ENCODE measurements around the gene PEX13.
"Not testable (repeated sequence)": the region's sequence is repeated elsewhere in the genome, so short reads cannot be mapped to it uniquely, and the experiment has no call there.

PEX13 gene

DNA sequence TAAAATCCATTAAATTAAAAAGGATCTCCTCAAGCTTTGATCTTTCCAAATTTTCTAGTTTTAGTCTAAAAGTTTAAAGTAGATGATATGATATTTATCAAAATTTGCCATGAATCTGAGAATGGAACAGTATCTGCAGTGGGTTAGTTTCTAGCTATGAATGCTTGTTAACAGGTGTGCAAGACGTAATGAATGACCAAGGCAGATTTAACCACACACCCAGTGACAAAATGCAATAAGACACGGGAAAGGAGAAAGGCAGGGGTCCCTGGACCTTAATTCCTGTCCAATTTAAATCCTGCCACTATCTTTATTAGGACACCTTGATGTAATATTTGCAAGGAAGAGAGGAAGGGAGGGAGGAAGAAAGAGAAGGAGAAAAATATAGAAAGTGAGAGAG, 30.5 kb upstream of the PEX13 start:
- Histone ChIP-seq H3K4me1 (no peaks in the 10 kb centered on the region), H3K27me3 (no peaks in the 10 kb centered on the region), H3K36me3 (no peaks in the 10 kb centered on the region), H3K9me3 (no peaks in the 10 kb centered on the region), H3K4me3 (ENCODE audit: low read depth, low read length) (no peak overlapping the region)
- TF ChIP-seq, protein P1, sequence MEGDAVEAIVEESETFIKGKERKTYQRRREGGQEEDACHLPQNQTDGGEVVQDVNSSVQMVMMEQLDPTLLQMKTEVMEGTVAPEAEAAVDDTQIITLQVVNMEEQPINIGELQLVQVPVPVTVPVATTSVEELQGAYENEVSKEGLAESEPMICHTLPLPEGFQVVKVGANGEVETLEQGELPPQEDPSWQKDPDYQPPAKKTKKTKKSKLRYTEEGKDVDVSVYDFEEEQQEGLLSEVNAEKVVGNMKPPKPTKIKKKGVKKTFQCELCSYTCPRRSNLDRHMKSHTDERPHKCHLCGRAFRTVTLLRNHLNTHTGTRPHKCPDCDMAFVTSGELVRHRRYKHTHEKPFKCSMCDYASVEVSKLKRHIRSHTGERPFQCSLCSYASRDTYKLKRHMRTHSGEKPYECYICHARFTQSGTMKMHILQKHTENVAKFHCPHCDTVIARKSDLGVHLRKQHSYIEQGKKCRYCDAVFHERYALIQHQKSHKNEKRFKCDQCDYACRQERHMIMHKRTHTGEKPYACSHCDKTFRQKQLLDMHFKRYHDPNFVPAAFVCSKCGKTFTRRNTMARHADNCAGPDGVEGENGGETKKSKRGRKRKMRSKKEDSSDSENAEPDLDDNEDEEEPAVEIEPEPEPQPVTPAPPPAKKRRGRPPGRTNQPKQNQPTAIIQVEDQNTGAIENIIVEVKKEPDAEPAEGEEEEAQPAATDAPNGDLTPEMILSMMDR (IDR thresholded peaks at IDR 0.05; ENCODE audit: low read depth, low read length) = no peak
- DNase-seq = no peak

DNA sequence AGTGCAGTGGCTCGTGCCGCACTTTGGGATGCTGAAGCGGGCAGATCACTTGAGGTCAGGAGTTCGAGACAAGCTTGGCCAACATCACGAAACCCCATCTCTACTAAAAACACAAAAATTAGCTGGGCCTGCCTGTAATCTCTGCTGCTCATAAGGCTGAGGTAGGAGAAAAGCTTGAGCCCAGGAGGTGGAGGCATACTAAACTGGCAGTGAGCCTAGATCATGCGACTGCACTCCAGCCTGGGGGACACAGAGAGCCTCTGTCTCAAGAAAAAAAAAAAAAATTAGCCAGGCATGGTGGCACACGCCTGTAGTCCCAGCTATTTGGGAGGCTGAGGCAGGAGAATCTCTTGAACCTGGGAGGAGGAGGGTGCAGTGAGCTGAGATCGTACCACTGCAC, 29.9 kb upstream of the PEX13 start:
- H3K4me3 ChIP-seq (ENCODE audit: low read depth, low read length); H3K27me3 ChIP-seq; H3K36me3 ChIP-seq; DNase-seq; H3K4me1 ChIP-seq; H3K9me3 ChIP-seq: not testable (repeated sequence)

DNA sequence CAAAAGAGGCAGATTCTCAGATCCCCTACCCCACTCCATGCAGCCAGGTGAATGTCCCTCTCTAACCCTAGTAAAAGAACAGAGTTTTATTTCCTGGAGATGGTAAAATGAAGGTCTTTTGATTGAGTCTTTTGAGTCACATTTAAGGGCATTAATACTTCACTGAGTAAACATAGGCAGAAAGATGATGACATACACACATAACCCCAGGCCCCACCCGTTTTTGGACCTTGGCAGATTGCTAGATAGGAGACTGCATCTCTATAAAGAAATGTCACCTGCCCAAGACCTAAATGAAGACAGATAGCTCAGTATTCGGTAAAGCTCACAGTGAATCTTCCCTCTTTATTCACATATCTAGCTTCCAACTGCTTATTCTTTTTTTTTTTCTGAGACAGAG, 28.3 kb upstream of the PEX13 start:
- Histone ChIP-seq H3K4me1 (no peaks in the 10 kb centered on the region), H3K27me3 (no peaks in the 10 kb centered on the region), H3K4me3 (ENCODE audit: low read depth, low read length) (no peak overlapping the region), H3K36me3 (no peaks in the 10 kb centered on the region), H3K9me3 (no peaks in the 10 kb centered on the region)
- DNase-seq = no peak
- TF ChIP-seq, protein P1 (IDR thresholded peaks at IDR 0.05; ENCODE audit: low read depth, low read length) = no peak

DNA sequence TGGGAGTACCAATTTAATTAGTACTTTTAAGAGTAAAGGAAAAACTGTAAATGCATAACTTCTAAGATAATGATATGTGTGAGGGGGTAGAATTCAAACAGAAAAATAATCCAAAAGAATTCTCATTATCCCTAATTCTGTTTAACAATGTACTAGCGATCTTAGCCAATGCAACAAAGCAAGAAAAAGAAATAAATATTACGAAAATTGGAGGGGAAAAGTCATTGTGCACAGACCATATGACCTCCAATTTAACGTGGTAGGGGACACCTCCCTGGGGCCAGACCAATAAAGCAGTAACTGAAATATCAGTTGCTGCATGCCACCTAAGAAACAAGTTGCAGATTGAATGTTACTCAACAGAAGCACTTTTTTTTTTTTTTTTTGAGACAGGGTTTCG, 25.9 kb upstream of the PEX13 start:
- Histone ChIP-seq H3K4me1 (no peaks in the 10 kb centered on the region), H3K4me3 (ENCODE audit: low read depth, low read length) (no peak overlapping the region), H3K9me3 (no peaks in the 10 kb centered on the region), H3K27me3 (no peaks in the 10 kb centered on the region), H3K36me3 (no peaks in the 10 kb centered on the region)
- TF ChIP-seq, protein P1 (IDR thresholded peaks at IDR 0.05; ENCODE audit: low read depth, low read length) = no peak
- no peak for DNase-seq

DNA sequence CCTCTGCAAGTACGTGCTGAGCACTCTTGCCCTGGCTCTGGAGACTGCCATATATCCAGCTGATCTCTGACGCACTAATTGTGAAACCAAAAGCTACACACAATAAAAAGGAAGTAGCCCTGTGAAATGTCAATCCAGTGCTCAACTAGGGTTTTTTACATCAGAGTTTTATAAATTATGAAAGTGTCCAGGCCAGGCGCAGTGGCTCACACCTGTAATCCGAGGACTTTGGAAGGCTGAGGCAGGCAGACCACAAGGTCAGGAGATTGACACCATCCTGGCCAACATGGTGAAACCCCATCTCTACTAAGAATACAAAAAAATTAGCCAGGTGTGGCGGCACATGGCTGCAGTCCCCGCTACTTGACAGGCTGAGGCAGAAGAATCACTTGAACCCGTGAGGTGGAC, 24.5 kb upstream of the PEX13 start:
- TF ChIP-seq, protein P1 (IDR thresholded peaks at IDR 0.05; ENCODE audit: low read depth, low read length) = no peak
- no peak overlapping the region for H3K4me3 ChIP-seq (ENCODE audit: low read depth, low read length)
- H3K27me3 ChIP-seq = no peaks in the 10 kb centered on the region
- no peaks in the 10 kb centered on the region for H3K4me1 ChIP-seq
- no peaks in the 10 kb centered on the region for H3K9me3 ChIP-seq
- no peaks in the 10 kb centered on the region for H3K36me3 ChIP-seq
- DNase-seq = no peak

DNA sequence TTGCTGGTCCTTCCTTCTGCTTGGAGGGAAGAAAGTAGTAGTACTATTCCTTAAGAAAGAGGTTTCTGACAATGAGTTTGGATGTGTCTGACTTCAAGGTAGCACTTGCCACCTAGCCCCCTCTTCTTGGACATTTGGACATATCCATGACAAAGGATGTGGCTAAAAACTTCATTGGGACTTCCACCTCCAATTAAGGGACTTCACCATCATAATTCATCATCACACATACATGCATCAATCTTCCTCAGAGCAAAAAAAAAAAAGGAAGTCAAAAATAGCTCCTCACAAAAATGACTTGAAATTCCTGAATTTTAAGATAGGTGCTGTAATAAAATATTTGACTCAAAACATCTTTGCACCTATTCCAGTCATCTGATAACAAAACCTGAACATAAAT, 23.4 kb upstream of the PEX13 start:
- Histone ChIP-seq H3K36me3 (no peaks in the 10 kb centered on the region), H3K4me3 (ENCODE audit: low read depth, low read length) (no peak overlapping the region), H3K27me3 (no peaks in the 10 kb centered on the region), H3K9me3 (no peaks in the 10 kb centered on the region), H3K4me1 (no peaks in the 10 kb centered on the region)
- TF ChIP-seq, protein P1 (IDR thresholded peaks at IDR 0.05; ENCODE audit: low read depth, low read length) = no peak
- DNase-seq = no peak
